HFF-Myc (cell line): ENCODE data around the gene CD40LG.

Source experiments
- DNase-seq: peaks from one replicate; pipeline ENCODE4 v3.0.0-alpha.2; 2011; ENCODE audit warnings: low read depth; ENCODE audit errors: extremely low read depth
- H3K4me3 ChIP-seq: replicated peaks from 2 replicates; pipeline ENCODE4 v1.5.1; 2011; ENCODE audit warnings: low read depth, mild to moderate bottlenecking, control low read depth, low read length
- CTCF ChIP-seq: IDR thresholded peaks from 2 replicates; pipeline ENCODE4 v1.5.1; 2012; ENCODE audit warnings: mild to moderate bottlenecking, low read depth, low read length, control low read depth; ENCODE audit errors: missing control alignments

CD40LG gene

GRCh38 chrX:136659174-136659573 lies 11.2 kb downstream of the CD40LG start:
- no peak for TF ChIP-seq CTCF
- DNase-seq, result no peak
- H3K4me3 ChIP-seq, result no peak overlapping the region

- no peak for DNase-seq
- no peak for TF ChIP-seq CTCF
- no peak overlapping the region for H3K4me3 ChIP-seq
These were observed 12.9 kb downstream of the CD40LG start for GRCh38 chrX:136660896-136661295.

- DNase-seq, result no peak
- no peak for TF ChIP-seq CTCF
- no peak overlapping the region for H3K4me3 ChIP-seq
These were observed 14.1 kb downstream of the CD40LG start for GRCh38 chrX:136662104-136662503.

GRCh38 chrX:136662976-136663375 lies 15.0 kb downstream of the CD40LG start:
- no peak overlapping the region for H3K4me3 ChIP-seq
- TF ChIP-seq CTCF, result no peak
- DNase-seq, result no peak

GRCh38 chrX:136665258-136665900 lies 17.4 kb downstream of the CD40LG start:
- no peak overlapping the region for H3K4me3 ChIP-seq
- TF ChIP-seq CTCF, result no peak
- DNase-seq, result no peak

GRCh38 chrX:136666088-136666487 lies 18.1 kb downstream of the CD40LG start:
- no peak overlapping the region for H3K4me3 ChIP-seq
- no peak for TF ChIP-seq CTCF
- no peak for DNase-seq

GRCh38 chrX:136667446-136668168 lies 19.6 kb downstream of the CD40LG start:
- TF ChIP-seq CTCF, result no peak
- no peak for DNase-seq
- H3K4me3 ChIP-seq, result no peak overlapping the region
